Ascending aorta (tissue), 2 donors: ENCODE data around the gene SMURF1. TPM values are rescaled to one million over a fixed set of nuclear protein-coding genes. Genes with fewer than 3 reads are reported as not detected.

Experiments used
- DNase-seq, 2 donors: peaks; one replicate each; pipeline ENCODE4 v3.0.0-alpha.2; 2019; ENCODE audit warnings: low spot score in 2 of 2
- H3K27ac ChIP-seq, 2 donors: fragments of 200-600 bp; sonication (generic); one replicate each; pipeline ENCODE4 v1.5.1; 2016 to 2017; ENCODE audit warnings: mild to moderate bottlenecking in 1 of 2
- H3K27me3 ChIP-seq: fragments of 200-600 bp; sonication (generic); one replicate; pipeline ENCODE4 v1.5.1; 2017
- H3K36me3 ChIP-seq, 2 donors: fragments of 200-600 bp; sonication (generic); one replicate each; pipeline ENCODE4 v1.5.1; 2016
- H3K4me1 ChIP-seq, 2 donors: fragments of 200-600 bp; sonication (generic); one replicate each; pipeline ENCODE4 v1.5.1; 2016 to 2017; ENCODE audit warnings: mild to moderate bottlenecking in 1 of 2
- H3K4me3 ChIP-seq, 2 donors: fragments of 200-600 bp; sonication (generic); one replicate each; pipeline ENCODE4 v1.5.1; 2016 to 2017; ENCODE audit warnings: mild to moderate bottlenecking in 1 of 2
- H3K9me3 ChIP-seq, 2 donors: fragments of 200-600 bp; sonication (generic); one replicate each; pipeline ENCODE4 v1.5.1; 2016
- CTCF ChIP-seq, 3 experiments: fragments of 200-600 bp in 2 of 3; fragments of 450-650 bp in 1 of 3; sonication (generic) in 2 of 3; IDR thresholded peaks; one replicate each; pipeline ENCODE4 v1.5.1; 2016 to 2019; ENCODE audit warnings: antibody characterized with exemption in 3 of 3, mild to moderate bottlenecking in 1 of 3, moderate library complexity in 1 of 3
- intact Hi-C: fragments of 100-400 bp; cut with DNase I; formaldehyde crosslinking; loops from one replicate; pipeline ENCODE4 v1.15.1; 2023
- total RNA-seq: library from RNA; depleted of rRNA; stranded (reverse); fragments of >200 nt; gene quantifications from one replicate; pipeline ENCODE4 v1.1.0, GENCODE V29; 2016

Gene SMURF1
- total RNA-seq, 1 donor from 2014 or later: 26.5 TPM

- TF ChIP-seq CTCF (IDR thresholded peaks at IDR 0.05): no peak
- Histone ChIP-seq H3K4me1 (peaks cover 3% of the 10 kb centered on the region in 2 donors), H3K27ac (peak overlapping the region in 1 of 2 donors; percentile 38), H3K27me3 (no peaks in the 10 kb centered on the region), H3K9me3 (no peaks in the 10 kb centered on the region), H3K36me3 (peaks cover 0 to 9% of the 10 kb centered on the region in 2 donors), H3K4me3 (no peak overlapping the region)
- DNase-seq: peak in 1 of 2 donors; percentile 30
- intact Hi-C loops: no loop called here
Measured at GRCh38 chr7:99021941-99022560, 121.9 kb downstream of the SMURF1 start.

- H3K9me3 ChIP-seq: no peaks in the 10 kb centered on the region
- no peak overlapping the region for H3K4me3 ChIP-seq
- DNase-seq: no peak
- H3K36me3 ChIP-seq: peaks cover 6 to 16% of the 10 kb centered on the region in 2 donors
- no peak overlapping the region for H3K27ac ChIP-seq
- H3K27me3 ChIP-seq: no peaks in the 10 kb centered on the region
- no peak for TF ChIP-seq CTCF (IDR thresholded peaks at IDR 0.05)
- H3K4me1 ChIP-seq: peaks cover 3% of the 10 kb centered on the region in 2 donors
- intact Hi-C loops: no loop called here
Measured at GRCh38 chr7:99020413-99020715, 123.5 kb downstream of the SMURF1 start.

GRCh38 chr7:99019523-99020412 lies 124.1 kb downstream of the SMURF1 start:
- Histone ChIP-seq H3K4me1 (peaks cover 3% of the 10 kb centered on the region in 2 donors), H3K36me3 (peaks cover 12 to 22% of the 10 kb centered on the region in 2 donors), H3K27ac (no peak overlapping the region), H3K4me3 (no peak overlapping the region), H3K27me3 (no peaks in the 10 kb centered on the region), H3K9me3 (no peaks in the 10 kb centered on the region)
- intact Hi-C loops: no loop called here
- no peak for TF ChIP-seq CTCF (IDR thresholded peaks at IDR 0.05)
- DNase-seq: peak in 1 of 2 donors; percentile 16

- Histone ChIP-seq H3K4me1 (peaks cover 0 to 3% of the 10 kb centered on the region in 2 donors), H3K9me3 (no peaks in the 10 kb centered on the region), H3K27me3 (no peaks in the 10 kb centered on the region), H3K27ac (no peak overlapping the region), H3K4me3 (no peak overlapping the region), H3K36me3 (peaks cover 48 to 58% of the 10 kb centered on the region in 2 donors)
- no peak for TF ChIP-seq CTCF (IDR thresholded peaks at IDR 0.05)
- intact Hi-C loops: no loop called here
- peak in 1 of 2 donors; percentile 22 for DNase-seq
Measured at GRCh38 chr7:99016196-99016595, 127.7 kb downstream of the SMURF1 start.

- intact Hi-C loops: no loop called here
- Histone ChIP-seq H3K9me3 (no peaks in the 10 kb centered on the region), H3K27ac (no peak overlapping the region), H3K36me3 (peaks cover 66% of the 10 kb centered on the region in 2 donors), H3K4me3 (no peak overlapping the region), H3K4me1 (no peaks in the 10 kb centered on the region), H3K27me3 (no peaks in the 10 kb centered on the region)
- no peak for TF ChIP-seq CTCF (IDR thresholded peaks at IDR 0.05)
- peak in 1 of 2 donors; percentile 45 for DNase-seq
Measured at GRCh38 chr7:99014113-99014985, 129.6 kb downstream of the SMURF1 start.
